ENCODE results near the gene SLC10A1.

Gene SLC10A1

GRCh38 chr14:69766984-69767368, 30.1 kb downstream of the SLC10A1 start, which contains the start of gene SRSF5:
SRSF5 (plus strand) TSS chr14:69767142; CDS start chr14:69768157, 1,015 bp downstream.
- no peak for TF ChIP-seq CTCF (IDR thresholded peaks at IDR 0.05; ENCODE audit: borderline replicate concordance, insufficient read depth, low read depth, low read length)
- H3K4me3 ChIP-seq (ENCODE audit: low read depth, low read length) = peak within 1 kb of the TSS; percentile 92

GRCh38 chr14:69763761-69764510, 33.1 kb downstream of the SLC10A1 start:
- no peak overlapping the region for H3K4me3 ChIP-seq (ENCODE audit: low read depth, low read length)
- TF ChIP-seq CTCF (IDR thresholded peaks at IDR 0.05; ENCODE audit: borderline replicate concordance, insufficient read depth, low read depth, low read length) = no peak

GRCh38 chr14:69760810-69761209, 36.2 kb downstream of the SLC10A1 start:
- TF ChIP-seq CTCF (IDR thresholded peaks at IDR 0.05; ENCODE audit: borderline replicate concordance, insufficient read depth, low read depth, low read length) = no peak
- H3K4me3 ChIP-seq (ENCODE audit: low read depth, low read length) = no peak overlapping the region

- no peak overlapping the region for H3K4me3 ChIP-seq (ENCODE audit: low read depth, low read length)
- TF ChIP-seq CTCF (IDR thresholded peaks at IDR 0.05; ENCODE audit: borderline replicate concordance, insufficient read depth, low read depth, low read length) = no peak
Observed at GRCh38 chr14:69756298-69756697, 40.7 kb downstream of the SLC10A1 start.

GRCh38 chr14:69755784-69756183, 41.3 kb downstream of the SLC10A1 start:
- no peak overlapping the region for H3K4me3 ChIP-seq (ENCODE audit: low read depth, low read length)
- no peak for TF ChIP-seq CTCF (IDR thresholded peaks at IDR 0.05; ENCODE audit: borderline replicate concordance, insufficient read depth, low read depth, low read length)

- no peak overlapping the region for H3K4me3 ChIP-seq (ENCODE audit: low read depth, low read length)
- no peak for TF ChIP-seq CTCF (IDR thresholded peaks at IDR 0.05; ENCODE audit: borderline replicate concordance, insufficient read depth, low read depth, low read length)
Observed at GRCh38 chr14:69755296-69755695, 41.7 kb downstream of the SLC10A1 start.

GRCh38 chr14:69754487-69754886, 42.6 kb downstream of the SLC10A1 start:
- H3K4me3 ChIP-seq (ENCODE audit: low read depth, low read length) = no peak overlapping the region
- TF ChIP-seq CTCF (IDR thresholded peaks at IDR 0.05; ENCODE audit: borderline replicate concordance, insufficient read depth, low read depth, low read length) = no peak
